HepG2 (cell line): ENCODE results near the gene SLC2A11. TPM values are rescaled to one million over a fixed set of nuclear protein-coding genes. Genes with fewer than 3 reads are reported as not detected.

ENCODE experiments used
- ATAC-seq: fragments of 200-7000 bp; cut with Tn5 transposase; 3 replicates; pipeline ENCODE4 v1.9.1; 2020; ENCODE audit warnings: mild to moderate bottlenecking, moderate library complexity
- BruUV-seq: library from RNA; stranded (reverse); fragments of 400-500 nt; replicated peaks from 2 replicates; lab custom pipeline; 2021; lab: Mats Ljungman, UMichigan
- CTCF ChIA-PET: fragments of 300-600 bp; formaldehyde crosslinking; extraction: SDS; loops from one replicate; lab custom pipeline; 2021; ENCODE audit warnings: low total read pairs, inconsistent platforms, low intra/inter-chr PET ratio; lab: Yijun Ruan, JAX
- POLR2A ChIA-PET: fragments of 350-600 bp; sonication (Branson Sonifier 250); formaldehyde crosslinking; loops from one replicate; lab custom pipeline; 2020; ENCODE audit warnings: antibody characterized with exemption, inconsistent platforms; lab: Yijun Ruan, JAX
- DNase-seq: peaks from one replicate; pipeline ENCODE4 v3.0.0-alpha.2; 2015; ENCODE audit warnings: low spot score
- FAIRE-seq: peaks from 3 replicates; lab custom pipeline; 2011; peaks lifted over from hg19 to GRCh38; lab: Jason Lieb, UNC
- H2AFZ ChIP-seq: one replicate; pipeline ENCODE4 v1.6.1; 2011; ENCODE audit warnings: low read length, inconsistent platforms
- H3K27ac ChIP-seq: fragments of 300-600 bp; 3 replicates; pipeline ENCODE4 v1.8.0; 2011; ENCODE audit warnings: mixed run types, mild to moderate bottlenecking, mixed read lengths, low read length, inconsistent platforms; ENCODE audit not compliant: insufficient read depth; ENCODE audit errors: extremely low read length
- H3K27me3 ChIP-seq, 2 experiments: fragments of 200-600 bp in 1 of 2; 2 replicates in 1 of 2; 3 replicates in 1 of 2; pipeline versions ENCODE4 v1.6.0 to v1.8.0; 2011; ENCODE audit warnings: low read length in 2 of 2, mild to moderate bottlenecking in 2 of 2, moderate library complexity in 2 of 2, inconsistent platforms in 1 of 2; ENCODE audit not compliant: insufficient read depth in 2 of 2, control insufficient read depth in 1 of 2
- H3K36me3 ChIP-seq, 2 experiments: fragments of 200-600 bp in 1 of 2; replicated peaks in 1 of 2; 2 replicates in 1 of 2; 3 replicates in 1 of 2; pipeline versions ENCODE4 v1.5.1 to v1.8.0; 2011; ENCODE audit warnings: low read length in 2 of 2, inconsistent platforms in 1 of 2; ENCODE audit not compliant: insufficient read depth in 2 of 2, control insufficient read depth in 1 of 2
- H3K4me1 ChIP-seq: 2 replicates; pipeline ENCODE4 v1.5.1; 2012; ENCODE audit warnings: low read length, inconsistent platforms; ENCODE audit not compliant: insufficient read depth
- H3K4me2 ChIP-seq: 2 replicates; pipeline ENCODE4 v1.6.0; 2011; ENCODE audit warnings: low read depth, low read length, inconsistent platforms
- H3K4me3 ChIP-seq, 3 experiments: fragments of 200-600 bp in 1 of 3; sonication (generic), shearing (Covaris generic) in 1 of 3; replicated peaks in 1 of 3; 2 replicates each; pipeline ENCODE4 v1.5.1; 2011 to 2016; ENCODE audit warnings: low read length in 3 of 3, inconsistent platforms in 2 of 3, low read depth in 2 of 3, mild to moderate bottlenecking in 2 of 3, control low read depth in 1 of 3, mixed read lengths in 1 of 3; ENCODE audit not compliant: insufficient read depth in 1 of 3
- H3K79me2 ChIP-seq: one replicate; pipeline ENCODE4 v1.6.1; 2011; ENCODE audit warnings: low read length, inconsistent platforms; ENCODE audit not compliant: insufficient read depth
- H3K9ac ChIP-seq: 2 replicates; pipeline ENCODE4 v1.6.0; 2011; ENCODE audit warnings: mild to moderate bottlenecking, low read depth, low read length, inconsistent platforms; ENCODE audit not compliant: insufficient read depth
- H3K9me3 ChIP-seq: 2 replicates; pipeline ENCODE4 v1.5.1; 2012; ENCODE audit warnings: mild to moderate bottlenecking, low read length
- H4K20me1 ChIP-seq: 2 replicates; pipeline ENCODE4 v1.6.0; 2011; ENCODE audit warnings: inconsistent platforms, mild to moderate bottlenecking, low read length, moderate library complexity; ENCODE audit not compliant: insufficient read depth
- ADNP ChIP-seq: sonication (generic); formaldehyde crosslinking; IDR thresholded peaks from 2 replicates; pipeline ENCODE4 v1.4.0; 2020; ENCODE audit warnings: missing genetic modification reagents
- BRF2 ChIP-seq: sonication (generic); formaldehyde crosslinking; IDR thresholded peaks from 2 replicates; pipeline ENCODE4 v1.8.1; 2022; ENCODE audit warnings: mild to moderate bottlenecking, missing genetic modification reagents
- DRAP1 ChIP-seq: IDR thresholded peaks from 2 replicates; pipeline ENCODE4 v1.6.1; 2016; ENCODE audit warnings: missing genetic modification reagents, missing compliant biosample characterization
- FOXM1 ChIP-seq: sonication (generic); formaldehyde crosslinking; IDR thresholded peaks from 2 replicates; pipeline ENCODE4 v1.5.0; 2020; ENCODE audit warnings: missing genetic modification reagents
- PTBP1 ChIP-seq: fragments of 200-400 bp; formaldehyde crosslinking; IDR thresholded peaks from 2 replicates; pipeline ENCODE4 v1.6.1; 2018; ENCODE audit warnings: low read length, low read depth; ENCODE audit not compliant: poor library complexity, severe bottlenecking
- SMARCC2 ChIP-seq: fragments of 450-650 bp; IDR thresholded peaks from 2 replicates; pipeline ENCODE4 v1.6.1; 2017; ENCODE audit warnings: antibody characterized with exemption, mild to moderate bottlenecking
- ZIK1 ChIP-seq: sonication (generic); formaldehyde crosslinking; IDR thresholded peaks from 2 replicates; pipeline ENCODE4 v1.5.0; 2020; ENCODE audit warnings: mild to moderate bottlenecking, low read depth, missing genetic modification reagents, borderline replicate concordance
- ZNF766 ChIP-seq: sonication (generic); formaldehyde crosslinking; IDR thresholded peaks from 2 replicates; pipeline ENCODE4 v1.5.0; 2020; ENCODE audit warnings: missing genetic modification reagents, borderline replicate concordance
- ZSCAN30 ChIP-seq: sonication (generic); formaldehyde crosslinking; IDR thresholded peaks from 2 replicates; pipeline ENCODE4 v1.5.0; 2020; ENCODE audit warnings: mild to moderate bottlenecking, missing genetic modification reagents
- WGBS: methylation state at CpG from one replicate; pipeline ENCODE4 v1.1.6; 2017; ENCODE audit warnings: low lambda C conversion rate; 5-methylcytosine and 5-hydroxymethylcytosine counted together
- in situ Hi-C: cut with HindIII; loops from 2 replicates; pipeline ENCODE4 v1.10.0; 2017; ENCODE audit warnings: low pct_unique_long_range_greater_than_20kb; ENCODE audit not compliant: extremely low pct_ligation_motif_present
- intact Hi-C: fragments of 100-400 bp; cut with micrococcal nuclease; formaldehyde crosslinking; loops from one replicate; pipeline ENCODE4 v1.10.0; 2022; ENCODE audit not compliant: unreplicated experiment
- polyA plus RNA-seq, 8 experiments: library from polyadenylated mRNA; depleted of rRNA in 3 of 8; stranded (reverse) in 7 of 8; unstranded in 1 of 8; fragments of >200 nt; fragmentation: Illumina TruSeq in 4 of 8; extraction: Trizol in 4 of 8; gene quantifications; 2 replicates each; pipeline versions ENCODE4 v1.2.1 to v1.2.3, GENCODE V29; 2011 to 2016; ENCODE audit warnings: low read depth in 4 of 8, missing spikeins in 1 of 8, mixed read lengths in 1 of 8; ENCODE audit not compliant: insufficient read depth in 1 of 8
- total RNA-seq, 5 experiments: library from RNA; depleted of rRNA; stranded (reverse); fragments of >200 nt; fragmentation: Illumina TruSeq; extraction: Trizol; gene quantifications; 2 replicates each; pipeline ENCODE4 v1.2.3, GENCODE V29; 2016; ENCODE audit warnings: low read depth in 1 of 5
- TF ChIP-seq, protein P1 (sequence below): sonication (generic); formaldehyde crosslinking; IDR thresholded peaks from 2 replicates; pipeline ENCODE4 v1.5.1; 2020; ENCODE audit warnings: missing genetic modification reagents, mild to moderate bottlenecking, borderline replicate concordance
- TF ChIP-seq, protein P2 (sequence below): sonication (generic); formaldehyde crosslinking; IDR thresholded peaks from 2 replicates; pipeline ENCODE4 v1.4.0; 2020; ENCODE audit warnings: missing genetic modification reagents
- TF ChIP-seq, protein P3 (sequence below): sonication (generic); formaldehyde crosslinking; conservative IDR thresholded peaks from 2 replicates; pipeline ENCODE4 v1.8.1; 2023; ENCODE audit warnings: missing genetic modification reagents
- TF ChIP-seq, protein P4 (sequence below): sonication (generic); formaldehyde crosslinking; IDR thresholded peaks from 2 replicates; pipeline ENCODE4 v1.9.0; 2021; ENCODE audit warnings: missing genetic modification reagents, borderline replicate concordance

SLC2A11 gene
- total and polyA plus RNA-seq, 2 of the 13 experiments (the other 11 are each of a cell fraction or from before 2014, with no cell fraction given): 15.2 to 15.4 TPM

DNA sequence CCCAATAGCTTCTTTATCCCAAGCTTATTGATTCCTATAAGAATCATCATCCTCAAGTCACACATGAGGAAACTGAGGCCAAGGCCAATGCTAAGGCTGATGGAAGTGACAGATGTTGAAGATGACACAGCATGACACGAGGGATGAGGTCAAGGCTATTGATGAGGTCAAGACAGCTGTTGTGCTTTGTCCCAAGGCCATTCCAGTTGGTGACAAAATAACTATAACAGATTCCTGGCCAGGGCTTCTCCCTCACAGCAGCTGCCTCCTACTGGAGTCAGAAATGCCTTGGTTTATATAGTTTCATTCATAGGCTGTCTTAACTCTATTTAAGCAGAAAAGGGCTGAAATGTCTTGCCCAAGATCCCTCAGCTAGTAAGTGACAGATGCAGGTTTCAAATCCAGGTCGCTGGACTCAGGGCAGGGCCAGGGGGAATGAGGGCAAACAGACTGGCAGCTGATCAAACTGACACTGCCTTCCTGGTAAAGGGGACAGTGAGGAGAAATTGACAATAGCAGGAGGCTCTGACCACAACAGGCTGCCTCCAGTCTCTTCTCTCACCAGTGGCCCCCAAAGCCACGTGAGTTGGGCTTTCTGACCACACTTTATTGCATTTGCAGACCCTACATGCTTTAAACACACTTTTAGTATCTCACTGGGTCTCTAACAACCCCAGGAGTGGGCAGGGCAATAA is 53.0 kb downstream of the SLC2A11 start:
- H3K4me3 ChIP-seq: no peak overlapping the region
- H3K79me2 ChIP-seq: no peaks in the 10 kb centered on the region
- DNase-seq: no peak
- no peaks in the 10 kb centered on the region for H3K36me3 ChIP-seq
- TF ChIP-seq PTBP1 (no peak), BRF2 (no peak), DRAP1 (CRISPR knock-in tag) (no peak), ZIK1 (CRISPR knock-in tag) (no peak), ZNF766 (no peak), ZSCAN30 (CRISPR knock-in tag) (no peak), FOXM1 (CRISPR knock-in tag) (no peak), SMARCC2 (no peak), ADNP (CRISPR knock-in tag) (no peak)
- TF ChIP-seq, protein P1, sequence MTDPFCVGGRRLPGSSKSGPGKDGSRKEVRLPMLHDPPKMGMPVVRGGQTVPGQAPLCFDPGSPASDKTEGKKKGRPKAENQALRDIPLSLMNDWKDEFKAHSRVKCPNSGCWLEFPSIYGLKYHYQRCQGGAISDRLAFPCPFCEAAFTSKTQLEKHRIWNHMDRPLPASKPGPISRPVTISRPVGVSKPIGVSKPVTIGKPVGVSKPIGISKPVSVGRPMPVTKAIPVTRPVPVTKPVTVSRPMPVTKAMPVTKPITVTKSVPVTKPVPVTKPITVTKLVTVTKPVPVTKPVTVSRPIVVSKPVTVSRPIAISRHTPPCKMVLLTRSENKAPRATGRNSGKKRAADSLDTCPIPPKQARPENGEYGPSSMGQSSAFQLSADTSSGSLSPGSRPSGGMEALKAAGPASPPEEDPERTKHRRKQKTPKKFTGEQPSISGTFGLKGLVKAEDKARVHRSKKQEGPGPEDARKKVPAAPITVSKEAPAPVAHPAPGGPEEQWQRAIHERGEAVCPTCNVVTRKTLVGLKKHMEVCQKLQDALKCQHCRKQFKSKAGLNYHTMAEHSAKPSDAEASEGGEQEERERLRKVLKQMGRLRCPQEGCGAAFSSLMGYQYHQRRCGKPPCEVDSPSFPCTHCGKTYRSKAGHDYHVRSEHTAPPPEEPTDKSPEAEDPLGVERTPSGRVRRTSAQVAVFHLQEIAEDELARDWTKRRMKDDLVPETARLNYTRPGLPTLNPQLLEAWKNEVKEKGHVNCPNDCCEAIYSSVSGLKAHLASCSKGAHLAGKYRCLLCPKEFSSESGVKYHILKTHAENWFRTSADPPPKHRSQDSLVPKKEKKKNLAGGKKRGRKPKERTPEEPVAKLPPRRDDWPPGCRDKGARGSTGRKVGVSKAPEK: no peak
- TF ChIP-seq, protein P2, sequence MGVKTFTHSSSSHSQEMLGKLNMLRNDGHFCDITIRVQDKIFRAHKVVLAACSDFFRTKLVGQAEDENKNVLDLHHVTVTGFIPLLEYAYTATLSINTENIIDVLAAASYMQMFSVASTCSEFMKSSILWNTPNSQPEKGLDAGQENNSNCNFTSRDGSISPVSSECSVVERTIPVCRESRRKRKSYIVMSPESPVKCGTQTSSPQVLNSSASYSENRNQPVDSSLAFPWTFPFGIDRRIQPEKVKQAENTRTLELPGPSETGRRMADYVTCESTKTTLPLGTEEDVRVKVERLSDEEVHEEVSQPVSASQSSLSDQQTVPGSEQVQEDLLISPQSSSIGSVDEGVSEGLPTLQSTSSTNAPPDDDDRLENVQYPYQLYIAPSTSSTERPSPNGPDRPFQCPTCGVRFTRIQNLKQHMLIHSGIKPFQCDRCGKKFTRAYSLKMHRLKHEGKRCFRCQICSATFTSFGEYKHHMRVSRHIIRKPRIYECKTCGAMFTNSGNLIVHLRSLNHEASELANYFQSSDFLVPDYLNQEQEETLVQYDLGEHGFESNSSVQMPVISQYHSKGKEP (CRISPR knock-in tag): no peak
- TF ChIP-seq, protein P3, sequence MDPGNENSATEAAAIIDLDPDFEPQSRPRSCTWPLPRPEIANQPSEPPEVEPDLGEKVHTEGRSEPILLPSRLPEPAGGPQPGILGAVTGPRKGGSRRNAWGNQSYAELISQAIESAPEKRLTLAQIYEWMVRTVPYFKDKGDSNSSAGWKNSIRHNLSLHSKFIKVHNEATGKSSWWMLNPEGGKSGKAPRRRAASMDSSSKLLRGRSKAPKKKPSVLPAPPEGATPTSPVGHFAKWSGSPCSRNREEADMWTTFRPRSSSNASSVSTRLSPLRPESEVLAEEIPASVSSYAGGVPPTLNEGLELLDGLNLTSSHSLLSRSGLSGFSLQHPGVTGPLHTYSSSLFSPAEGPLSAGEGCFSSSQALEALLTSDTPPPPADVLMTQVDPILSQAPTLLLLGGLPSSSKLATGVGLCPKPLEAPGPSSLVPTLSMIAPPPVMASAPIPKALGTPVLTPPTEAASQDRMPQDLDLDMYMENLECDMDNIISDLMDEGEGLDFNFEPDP (CRISPR knock-in tag): no peak
- TF ChIP-seq, protein P4, sequence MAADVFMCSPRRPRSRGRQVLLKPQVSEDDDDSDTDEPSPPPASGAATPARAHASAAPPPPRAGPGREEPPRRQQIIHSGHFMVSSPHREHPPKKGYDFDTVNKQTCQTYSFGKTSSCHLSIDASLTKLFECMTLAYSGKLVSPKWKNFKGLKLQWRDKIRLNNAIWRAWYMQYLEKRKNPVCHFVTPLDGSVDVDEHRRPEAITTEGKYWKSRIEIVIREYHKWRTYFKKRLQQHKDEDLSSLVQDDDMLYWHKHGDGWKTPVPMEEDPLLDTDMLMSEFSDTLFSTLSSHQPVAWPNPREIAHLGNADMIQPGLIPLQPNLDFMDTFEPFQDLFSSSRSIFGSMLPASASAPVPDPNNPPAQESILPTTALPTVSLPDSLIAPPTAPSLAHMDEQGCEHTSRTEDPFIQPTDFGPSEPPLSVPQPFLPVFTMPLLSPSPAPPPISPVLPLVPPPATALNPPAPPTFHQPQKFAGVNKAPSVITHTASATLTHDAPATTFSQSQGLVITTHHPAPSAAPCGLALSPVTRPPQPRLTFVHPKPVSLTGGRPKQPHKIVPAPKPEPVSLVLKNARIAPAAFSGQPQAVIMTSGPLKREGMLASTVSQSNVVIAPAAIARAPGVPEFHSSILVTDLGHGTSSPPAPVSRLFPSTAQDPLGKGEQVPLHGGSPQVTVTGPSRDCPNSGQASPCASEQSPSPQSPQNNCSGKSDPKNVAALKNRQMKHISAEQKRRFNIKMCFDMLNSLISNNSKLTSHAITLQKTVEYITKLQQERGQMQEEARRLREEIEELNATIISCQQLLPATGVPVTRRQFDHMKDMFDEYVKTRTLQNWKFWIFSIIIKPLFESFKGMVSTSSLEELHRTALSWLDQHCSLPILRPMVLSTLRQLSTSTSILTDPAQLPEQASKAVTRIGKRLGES (CRISPR knock-in tag): no peak
- TF ChIP-seq, all 625 proteins: peak for 0
- Histone ChIP-seq H4K20me1 (no peaks in the 10 kb centered on the region), H3K4me2 (no peak overlapping the region), H3K9ac (no peak overlapping the region), H2AFZ (no peak overlapping the region), H3K4me1 (peaks cover 45% of the 10 kb centered on the region), H3K27me3 (no peaks in the 10 kb centered on the region; a peak in 1 of 5 replicates), H3K9me3 (no peaks in the 10 kb centered on the region), H3K27ac (no peak overlapping the region)
- ATAC-seq (no peak), FAIRE-seq (no peak)
- ChIA-PET POLR2A (interaction anchor here (1.9 to 6.9 kb wide), 2 partner anchors 17 to 53 kb away, joined by 5 to 84 read pairs; partner anchors contain the start of genes MIF and SLC2A11), CTCF (no interaction called here)
- 89% methylated on average over 3 of the region's 3 CpGs for WGBS
- intact Hi-C loops: no loop called here
- in situ Hi-C loops: no loop called here
- no TSS peak for BruUV-seq
